ENCODE data around the gene TH. TPM values are rescaled to one million over a fixed set of nuclear protein-coding genes. Genes with fewer than 3 reads are reported as not detected.
"Not testable (repeated sequence)": the region's sequence is repeated elsewhere in the genome, so short reads cannot be mapped to it uniquely, and the experiment has no call there.

Gene TH
- total and polyA plus RNA-seq, 2 donors = 0.14 to 0.46 TPM

GRCh38 chr11:2199466-2200341, 28.1 kb upstream of the TH start:
- Histone ChIP-seq H3K27ac (ENCODE audit: low read depth in 1 of 2, low read length in 1 of 2) (no peak overlapping the region), H3K9me3 (ENCODE audit: control insufficient read depth in 2 of 2, insufficient read depth in 1 of 2, low read length in 1 of 2) (peaks cover 0 to 4% of the 10 kb centered on the region in 2 donors), H3K4me1 (ENCODE audit: control insufficient read depth in 2 of 2, insufficient read depth in 2 of 2, low read length in 2 of 2) (peaks cover 0 to 22% of the 10 kb centered on the region in 2 donors), H3K4me3 (ENCODE audit: low read length in 2 of 2) (no peak overlapping the region), H3K36me3 (ENCODE audit: control insufficient read depth in 2 of 2, insufficient read depth in 2 of 2, low read length in 1 of 2) (no peaks in the 10 kb centered on the region), H3K27me3 (ENCODE audit: control insufficient read depth in 2 of 2, insufficient read depth in 1 of 2, low read length in 1 of 2) (peaks cover 0 to 3% of the 10 kb centered on the region in 2 donors)
- DNase-seq (ENCODE audit: low read depth in 6 of 9, low spot score in 9 of 9) = no peak
- 89% methylated on average over 22 of the region's 22 CpGs for WGBS

- Histone ChIP-seq H3K9me3 (ENCODE audit: control insufficient read depth in 2 of 2, insufficient read depth in 1 of 2, low read length in 1 of 2) (peaks cover 0 to 4% of the 10 kb centered on the region in 2 donors), H3K27ac (ENCODE audit: low read depth in 1 of 2, low read length in 1 of 2) (no peak overlapping the region), H3K4me3 (ENCODE audit: low read length in 2 of 2) (no peak overlapping the region), H3K36me3 (ENCODE audit: control insufficient read depth in 2 of 2, insufficient read depth in 2 of 2, low read length in 1 of 2) (no peaks in the 10 kb centered on the region), H3K4me1 (ENCODE audit: control insufficient read depth in 2 of 2, insufficient read depth in 2 of 2, low read length in 2 of 2) (peaks cover 0 to 24% of the 10 kb centered on the region in 2 donors), H3K27me3 (ENCODE audit: control insufficient read depth in 2 of 2, insufficient read depth in 1 of 2, low read length in 1 of 2) (peaks cover 0 to 3% of the 10 kb centered on the region in 2 donors)
- WGBS = 67% methylated on average over 21 of the region's 21 CpGs
- DNase-seq (ENCODE audit: low read depth in 6 of 9, low spot score in 9 of 9) = no peak
These were observed 27.2 kb upstream of the TH start for GRCh38 chr11:2198621-2199365.

- DNase-seq (ENCODE audit: low read depth in 6 of 9, low spot score in 9 of 9) = no peak
- Histone ChIP-seq H3K9me3 (ENCODE audit: control insufficient read depth in 2 of 2, insufficient read depth in 1 of 2, low read length in 1 of 2) (peaks cover 0 to 4% of the 10 kb centered on the region in 2 donors), H3K27ac (ENCODE audit: low read depth in 1 of 2, low read length in 1 of 2) (no peak overlapping the region), H3K27me3 (ENCODE audit: control insufficient read depth in 2 of 2, insufficient read depth in 1 of 2, low read length in 1 of 2) (peaks cover 0 to 3% of the 10 kb centered on the region in 2 donors), H3K4me1 (ENCODE audit: control insufficient read depth in 2 of 2, insufficient read depth in 2 of 2, low read length in 2 of 2) (peaks cover 0 to 21% of the 10 kb centered on the region in 2 donors), H3K4me3 (ENCODE audit: low read length in 2 of 2) (no peak overlapping the region), H3K36me3 (ENCODE audit: control insufficient read depth in 2 of 2, insufficient read depth in 2 of 2, low read length in 1 of 2) (no peaks in the 10 kb centered on the region)
- 94% methylated on average over 28 of the region's 28 CpGs for WGBS
These were observed 26.3 kb upstream of the TH start for GRCh38 chr11:2197771-2198520.

GRCh38 chr11:2196970-2197770, 25.6 kb upstream of the TH start:
- WGBS = 40% methylated on average over 23 of the region's 23 CpGs
- H3K27ac ChIP-seq (ENCODE audit: low read depth in 1 of 2, low read length in 1 of 2) = no peak overlapping the region

GRCh38 chr11:2195756-2196088, 24.1 kb upstream of the TH start:
- Histone ChIP-seq H3K9me3 (ENCODE audit: control insufficient read depth in 2 of 2, insufficient read depth in 1 of 2, low read length in 1 of 2) (peaks cover 0 to 4% of the 10 kb centered on the region in 2 donors), H3K36me3 (ENCODE audit: control insufficient read depth in 2 of 2, insufficient read depth in 2 of 2, low read length in 1 of 2) (no peaks in the 10 kb centered on the region), H3K27ac (ENCODE audit: low read depth in 1 of 2, low read length in 1 of 2) (no peak overlapping the region), H3K27me3 (ENCODE audit: control insufficient read depth in 2 of 2, insufficient read depth in 1 of 2, low read length in 1 of 2) (peaks cover 0 to 6% of the 10 kb centered on the region in 2 donors), H3K4me3 (ENCODE audit: low read length in 2 of 2) (no peak overlapping the region), H3K4me1 (ENCODE audit: control insufficient read depth in 2 of 2, insufficient read depth in 2 of 2, low read length in 2 of 2) (peaks cover 0 to 23% of the 10 kb centered on the region in 2 donors)
- 92% methylated on average over 7 of the region's 7 CpGs for WGBS
- no peak for DNase-seq (ENCODE audit: low read depth in 6 of 9, low spot score in 9 of 9)

More at GRCh38 chr11:2196970-2197770, 25.6 kb upstream of the TH start:
- no peaks in the 10 kb centered on the region for H3K36me3 ChIP-seq (ENCODE audit: control insufficient read depth in 2 of 2, insufficient read depth in 2 of 2, low read length in 1 of 2)
- peak in 6 of 9 donors; percentile 20 to 62 (median 34) for DNase-seq (ENCODE audit: low read depth in 6 of 9, low spot score in 9 of 9)
- no peak overlapping the region for H3K4me3 ChIP-seq (ENCODE audit: low read length in 2 of 2)
- H3K27me3 ChIP-seq (ENCODE audit: control insufficient read depth in 2 of 2, insufficient read depth in 1 of 2, low read length in 1 of 2) = peaks cover 0 to 3% of the 10 kb centered on the region in 2 donors
- H3K9me3 ChIP-seq (ENCODE audit: control insufficient read depth in 2 of 2, insufficient read depth in 1 of 2, low read length in 1 of 2) = peaks cover 0 to 4% of the 10 kb centered on the region in 2 donors
- peaks cover 0 to 14% of the 10 kb centered on the region in 2 donors for H3K4me1 ChIP-seq (ENCODE audit: control insufficient read depth in 2 of 2, insufficient read depth in 2 of 2, low read length in 2 of 2)

- Histone ChIP-seq H3K27me3 (ENCODE audit: control insufficient read depth in 2 of 2, insufficient read depth in 1 of 2, low read length in 1 of 2) (peaks cover 0 to 6% of the 10 kb centered on the region in 2 donors), H3K36me3 (ENCODE audit: control insufficient read depth in 2 of 2, insufficient read depth in 2 of 2, low read length in 1 of 2) (no peaks in the 10 kb centered on the region), H3K27ac (ENCODE audit: low read depth in 1 of 2, low read length in 1 of 2) (no peak overlapping the region), H3K4me3 (ENCODE audit: low read length in 2 of 2) (no peak overlapping the region), H3K9me3 (ENCODE audit: control insufficient read depth in 2 of 2, insufficient read depth in 1 of 2, low read length in 1 of 2) (no peaks in the 10 kb centered on the region), H3K4me1 (ENCODE audit: control insufficient read depth in 2 of 2, insufficient read depth in 2 of 2, low read length in 2 of 2) (peaks cover 0 to 25% of the 10 kb centered on the region in 2 donors)
- WGBS = 56% methylated on average over 24 of the region's 24 CpGs
- DNase-seq (ENCODE audit: low read depth in 6 of 9, low spot score in 9 of 9) = peak in 3 of 9 donors; percentile 25 to 42 (median 38)
These were observed 23.5 kb upstream of the TH start for GRCh38 chr11:2194877-2195755.

GRCh38 chr11:2193888-2194595, 22.4 kb upstream of the TH start:
- not testable (repeated sequence) for H3K27ac ChIP-seq (ENCODE audit: low read depth in 1 of 2, low read length in 1 of 2); H3K27me3 ChIP-seq (ENCODE audit: control insufficient read depth in 2 of 2, insufficient read depth in 1 of 2, low read length in 1 of 2); H3K4me3 ChIP-seq (ENCODE audit: low read length in 2 of 2); H3K36me3 ChIP-seq (ENCODE audit: control insufficient read depth in 2 of 2, insufficient read depth in 2 of 2, low read length in 1 of 2); DNase-seq (ENCODE audit: low read depth in 6 of 9, low spot score in 9 of 9); H3K9me3 ChIP-seq (ENCODE audit: control insufficient read depth in 2 of 2, insufficient read depth in 1 of 2, low read length in 1 of 2)
- peaks cover 0 to 25% of the 10 kb centered on the region in 2 donors for H3K4me1 ChIP-seq (ENCODE audit: control insufficient read depth in 2 of 2, insufficient read depth in 2 of 2, low read length in 2 of 2)
- 88% methylated on average over 17 of the region's 20 CpGs for WGBS
